Measurements from ENCODE around the gene PAX6. TPM values are rescaled to one million over a fixed set of nuclear protein-coding genes. Genes with fewer than 3 reads are reported as not detected.
A peak's percentile ranks its signal among the peaks of the same experiment; 100 is the strongest.

PAX6 gene
- total and polyA plus RNA-seq, 9 of the 15 experiments (the other 6 are each of a cell fraction or from before 2014, with no cell fraction given) = 1.5 to 10.9 (median 5.3) TPM

DNA sequence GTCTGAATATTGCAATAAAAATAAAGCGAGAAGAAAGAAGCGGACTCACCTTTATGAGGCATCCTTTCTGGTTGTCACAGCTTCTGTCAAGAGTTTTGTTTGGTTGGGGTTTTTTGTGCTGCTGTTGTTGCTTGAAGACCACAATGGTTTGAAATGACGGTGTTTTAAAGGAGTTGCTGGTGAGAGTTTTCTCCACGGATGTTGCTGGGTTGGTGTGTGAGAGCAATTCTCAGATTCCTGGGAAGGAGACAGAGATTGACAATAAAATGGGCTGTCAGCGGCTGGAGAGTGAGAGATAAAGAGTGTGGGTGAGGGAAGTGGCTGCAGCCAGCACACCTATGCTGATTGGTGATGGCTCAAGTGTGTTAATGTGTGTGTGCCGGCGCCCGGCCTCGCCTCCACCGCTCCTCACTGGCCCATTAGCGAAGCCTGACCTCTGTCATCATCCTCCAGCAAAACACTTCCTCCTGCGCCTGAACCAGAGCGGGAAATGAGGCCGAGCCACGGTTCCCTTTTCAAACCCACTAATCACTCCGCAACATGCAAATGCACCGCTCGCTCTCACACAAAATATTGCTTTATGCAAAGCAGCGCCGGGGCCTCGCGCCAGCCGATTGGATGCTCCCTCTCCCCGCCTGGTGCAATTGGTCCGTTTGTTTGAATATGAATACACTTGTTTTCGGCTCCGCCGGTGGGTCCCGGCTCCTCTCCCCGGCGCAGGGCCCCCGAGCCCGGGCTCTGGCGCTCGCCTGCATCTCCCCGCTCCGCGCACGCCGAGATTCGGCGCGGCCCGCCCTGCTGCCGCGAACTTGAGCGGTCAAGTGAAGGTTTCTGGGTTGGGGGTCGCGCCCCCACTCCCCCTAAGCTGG, at the start of gene PAX6 (continued):
- TF ChIP-seq HMGN3 (IDR thresholded peaks at IDR 0.05; ENCODE audit: borderline replicate concordance, extremely low read depth, insufficient read length, low read depth, low read length) (peak; percentile 38), ZC3H4 (CRISPR knock-in tag; IDR thresholded peaks at IDR 0.05; ENCODE audit: borderline replicate concordance) (no peak), POLR2H (tag; IDR thresholded peaks at IDR 0.05; ENCODE audit: low read depth) (peak; percentile 78), HSF4 (CRISPR knock-in tag; IDR thresholded peaks at IDR 0.05; ENCODE audit: borderline replicate concordance) (no peak), MTA1 (IDR thresholded peaks at IDR 0.05; ENCODE audit: borderline replicate concordance) (no peak), RB1 (IDR thresholded peaks at IDR 0.05; ENCODE audit: low read depth) (no peak), EP300 (IDR thresholded peaks at IDR 0.05; ENCODE audit: low read length) (no peak), ZNF175 (CRISPR knock-in tag; IDR thresholded peaks at IDR 0.05; ENCODE audit: low read depth) (no peak), TBL1XR1 (IDR thresholded peaks at IDR 0.05; ENCODE audit: low read length in 2 of 2) (no peak; a peak in 1 of 4 replicates), ZNF778 (CRISPR knock-in tag; IDR thresholded peaks at IDR 0.05) (no peak), MEF2A (IDR thresholded peaks at IDR 0.05; ENCODE audit: control insufficient read depth, low read depth, low read length) (no peak), RBM15 (IDR thresholded peaks at IDR 0.05; ENCODE audit: insufficient read depth, low read length) (no peak), CEBPG (CRISPR knock-in tag; IDR thresholded peaks at IDR 0.05) (peak; percentile 88), CEBPG (tag; conservative IDR thresholded peaks at IDR 0.05 in 1 of 2, IDR thresholded peaks at IDR 0.05 in 1 of 2) (peak; percentile 48 to 76; a peak in 2 of 4 replicates), MED1 (CRISPR knock-in tag; IDR thresholded peaks at IDR 0.05; ENCODE audit: borderline replicate concordance) (no peak), HOXB6 (CRISPR knock-in tag; IDR thresholded peaks at IDR 0.05; ENCODE audit: borderline replicate concordance) (no peak), CCNT2 (IDR thresholded peaks at IDR 0.05; ENCODE audit: borderline replicate concordance, extremely low read depth, insufficient read length, low read depth, low read length) (peak; percentile 41), TAF15 (IDR thresholded peaks at IDR 0.05; ENCODE audit: low read depth, low read length) (no peak), YBX1 (IDR thresholded peaks at IDR 0.05) (no peak), SIN3A (IDR thresholded peaks at IDR 0.05; ENCODE audit: borderline replicate concordance in 2 of 2, control insufficient read depth in 1 of 2, low read depth in 2 of 2, low read length in 2 of 2) (no peak)
- TF ChIP-seq, protein P1, sequence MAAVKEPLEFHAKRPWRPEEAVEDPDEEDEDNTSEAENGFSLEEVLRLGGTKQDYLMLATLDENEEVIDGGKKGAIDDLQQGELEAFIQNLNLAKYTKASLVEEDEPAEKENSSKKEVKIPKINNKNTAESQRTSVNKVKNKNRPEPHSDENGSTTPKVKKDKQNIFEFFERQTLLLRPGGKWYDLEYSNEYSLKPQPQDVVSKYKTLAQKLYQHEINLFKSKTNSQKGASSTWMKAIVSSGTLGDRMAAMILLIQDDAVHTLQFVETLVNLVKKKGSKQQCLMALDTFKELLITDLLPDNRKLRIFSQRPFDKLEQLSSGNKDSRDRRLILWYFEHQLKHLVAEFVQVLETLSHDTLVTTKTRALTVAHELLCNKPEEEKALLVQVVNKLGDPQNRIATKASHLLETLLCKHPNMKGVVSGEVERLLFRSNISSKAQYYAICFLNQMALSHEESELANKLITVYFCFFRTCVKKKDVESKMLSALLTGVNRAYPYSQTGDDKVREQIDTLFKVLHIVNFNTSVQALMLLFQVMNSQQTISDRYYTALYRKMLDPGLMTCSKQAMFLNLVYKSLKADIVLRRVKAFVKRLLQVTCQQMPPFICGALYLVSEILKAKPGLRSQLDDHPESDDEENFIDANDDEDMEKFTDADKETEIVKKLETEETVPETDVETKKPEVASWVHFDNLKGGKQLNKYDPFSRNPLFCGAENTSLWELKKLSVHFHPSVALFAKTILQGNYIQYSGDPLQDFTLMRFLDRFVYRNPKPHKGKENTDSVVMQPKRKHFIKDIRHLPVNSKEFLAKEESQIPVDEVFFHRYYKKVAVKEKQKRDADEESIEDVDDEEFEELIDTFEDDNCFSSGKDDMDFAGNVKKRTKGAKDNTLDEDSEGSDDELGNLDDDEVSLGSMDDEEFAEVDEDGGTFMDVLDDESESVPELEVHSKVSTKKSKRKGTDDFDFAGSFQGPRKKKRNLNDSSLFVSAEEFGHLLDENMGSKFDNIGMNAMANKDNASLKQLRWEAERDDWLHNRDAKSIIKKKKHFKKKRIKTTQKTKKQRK (IDR thresholded peaks at IDR 0.05; ENCODE audit: borderline replicate concordance, low read depth, low read length) = no peak
- TF ChIP-seq, protein P2, sequence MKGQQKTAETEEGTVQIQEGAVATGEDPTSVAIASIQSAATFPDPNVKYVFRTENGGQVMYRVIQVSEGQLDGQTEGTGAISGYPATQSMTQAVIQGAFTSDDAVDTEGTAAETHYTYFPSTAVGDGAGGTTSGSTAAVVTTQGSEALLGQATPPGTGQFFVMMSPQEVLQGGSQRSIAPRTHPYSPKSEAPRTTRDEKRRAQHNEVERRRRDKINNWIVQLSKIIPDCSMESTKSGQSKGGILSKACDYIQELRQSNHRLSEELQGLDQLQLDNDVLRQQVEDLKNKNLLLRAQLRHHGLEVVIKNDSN (CRISPR knock-in tag; IDR thresholded peaks at IDR 0.05) = no peak
- TF ChIP-seq, protein P3, sequence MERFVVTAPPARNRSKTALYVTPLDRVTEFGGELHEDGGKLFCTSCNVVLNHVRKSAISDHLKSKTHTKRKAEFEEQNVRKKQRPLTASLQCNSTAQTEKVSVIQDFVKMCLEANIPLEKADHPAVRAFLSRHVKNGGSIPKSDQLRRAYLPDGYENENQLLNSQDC (CRISPR knock-in tag; IDR thresholded peaks at IDR 0.05) = no peak

All from K562 (cell line).